HCT116 (cell line): Measurements from ENCODE around the gene PRSS22. TPM values are rescaled to one million over a fixed set of nuclear protein-coding genes. Genes with fewer than 3 reads are reported as not detected.

Source experiments
- ATAC-seq: fragments of 200-7000 bp; cut with Tn5 transposase; 2 replicates; pipeline ENCODE4 v1.9.1; 2020; ENCODE audit warnings: mild to moderate bottlenecking, moderate library complexity
- BruUV-seq: library from RNA; stranded (reverse); fragments of 400-500 nt; replicated peaks from 2 replicates; lab custom pipeline; 2021; lab: Mats Ljungman, UMichigan
- CTCF ChIA-PET: fragments of 300-600 bp; sonication (Branson Sonifier 250); formaldehyde crosslinking; loops from one replicate; lab custom pipeline; 2021; ENCODE audit warnings: antibody characterized with exemption; lab: Charles Lee
- POLR2A ChIA-PET: fragments of 300-600, 350-600 bp; sonication (Branson Sonifier 250); formaldehyde crosslinking; loops from one replicate; lab custom pipeline; 2021; ENCODE audit warnings: antibody characterized with exemption; lab: Charles Lee
- RAD21 ChIA-PET, 2 experiments: fragments of 300-600 bp; sonication (Branson Sonifier 250); formaldehyde crosslinking; loops; one replicate each; lab custom pipeline; 2023; ENCODE audit warnings: low total read pairs in 2 of 2; ENCODE audit not compliant: uncharacterized antibody in 2 of 2, unreplicated experiment in 2 of 2, low non-redundant PET in 1 of 2; lab: Charles Lee
- DNase-seq: peaks from one replicate; pipeline ENCODE4 v3.0.0-alpha.2; 2010; ENCODE audit warnings: low read depth, low spot score
- H2AFZ ChIP-seq: fragments of 200-600 bp; shearing (Covaris generic), sonication (generic); 2 replicates; pipeline ENCODE4 v1.6.1; 2017; ENCODE audit warnings: low read depth, mixed run types, mixed read lengths, antibody characterized with exemption, low read length; ENCODE audit not compliant: poor library complexity, severe bottlenecking
- H3K27ac ChIP-seq: 2 replicates; pipeline ENCODE4 v1.5.1; 2012; ENCODE audit warnings: low read depth, low read length
- H3K27me3 ChIP-seq: fragments of 200-600 bp; sonication (generic); 2 replicates; pipeline ENCODE4 v1.6.1; 2016; ENCODE audit warnings: mixed run types, low read length, mixed read lengths; ENCODE audit not compliant: insufficient read depth
- H3K36me3 ChIP-seq, 2 experiments: fragments of 200-500 bp in 1 of 2; fragments of 200-600 bp in 1 of 2; sonication (Bioruptor generic) in 1 of 2; sonication (generic) in 1 of 2; 2 replicates each; pipeline versions ENCODE4 v1.5.1 to v1.6.1; 2014 to 2016; ENCODE audit warnings: low read length in 2 of 2, inconsistent platforms in 1 of 2, mixed read lengths in 1 of 2, mixed run types in 1 of 2; ENCODE audit not compliant: insufficient read depth in 2 of 2, control insufficient read depth in 1 of 2
- H3K4me1 ChIP-seq, 2 experiments: fragments of 200-600 bp in 1 of 2; sonication (generic) in 1 of 2; 2 replicates each; pipeline versions ENCODE4 v1.5.1 to v1.6.1; 2012 to 2017; ENCODE audit warnings: low read length in 2 of 2, inconsistent platforms in 1 of 2, mild to moderate bottlenecking in 1 of 2, mixed read lengths in 1 of 2, mixed run types in 1 of 2, moderate library complexity in 1 of 2; ENCODE audit not compliant: insufficient read depth in 2 of 2, control insufficient read depth in 1 of 2
- H3K4me2 ChIP-seq: fragments of 200-600 bp; sonication (generic); 2 replicates; pipeline ENCODE4 v1.6.1; 2017; ENCODE audit warnings: mixed run types, low read length, mixed read lengths
- H3K4me3 ChIP-seq, 2 experiments: fragments of 200-600 bp in 1 of 2; sonication (generic) in 1 of 2; replicated peaks in 1 of 2; 2 replicates each; pipeline ENCODE4 v1.5.1; 2011 to 2016; ENCODE audit warnings: low read length in 2 of 2, control low read depth in 1 of 2, low read depth in 1 of 2, mild to moderate bottlenecking in 1 of 2, mixed read lengths in 1 of 2, mixed run types in 1 of 2
- H3K79me2 ChIP-seq: fragments of 200-600 bp; sonication (generic); 2 replicates; pipeline ENCODE4 v1.6.1; 2017; ENCODE audit warnings: mild to moderate bottlenecking, mixed run types, low read length, moderate library complexity, mixed read lengths; ENCODE audit not compliant: insufficient read depth
- H3K9ac ChIP-seq: fragments of 200-600 bp; sonication (generic); 2 replicates; pipeline ENCODE4 v1.6.1; 2016; ENCODE audit warnings: low read length, mixed read lengths
- H3K9me2 ChIP-seq: fragments of 200-600 bp; sonication (generic), shearing (Covaris generic); 2 replicates; pipeline ENCODE4 v1.6.1; 2017; ENCODE audit warnings: mixed run types, mild to moderate bottlenecking, moderate library complexity; ENCODE audit not compliant: insufficient read depth
- H3K9me3 ChIP-seq, 2 experiments: fragments of 200-500 bp in 1 of 2; fragments of 200-600 bp in 1 of 2; sonication (Bioruptor generic) in 1 of 2; sonication (generic) in 1 of 2; 2 replicates each; pipeline ENCODE4 v1.6.1; 2014 to 2017; ENCODE audit warnings: low read length in 2 of 2, mixed read lengths in 2 of 2, inconsistent platforms in 1 of 2, low read depth in 1 of 2, mild to moderate bottlenecking in 1 of 2, mixed run types in 1 of 2, moderate library complexity in 1 of 2; ENCODE audit not compliant: control insufficient read depth in 1 of 2, insufficient read depth in 1 of 2
- H4K20me1 ChIP-seq: fragments of 200-600 bp; sonication (generic), shearing (Covaris generic); 2 replicates; pipeline ENCODE4 v1.6.1; 2017; ENCODE audit warnings: mixed run types, mild to moderate bottlenecking, moderate library complexity; ENCODE audit not compliant: insufficient read depth
- ATF3 ChIP-seq: IDR thresholded peaks from 2 replicates; pipeline ENCODE4 v1.6.1; 2012
- CBX3 ChIP-seq: IDR thresholded peaks from 2 replicates; pipeline ENCODE4 v1.6.1; 2012; ENCODE audit warnings: low read depth
- CEBPB ChIP-seq: IDR thresholded peaks from 2 replicates; pipeline ENCODE4 v1.6.1; 2012; ENCODE audit warnings: low read depth
- CTCF ChIP-seq, 3 experiments: fragments of 200-600 bp in 1 of 3; sonication (generic) in 1 of 3; IDR thresholded peaks in 2 of 3; conservative IDR thresholded peaks in 1 of 3; 2 replicates each; pipeline ENCODE4 v1.5.1; 2012 to 2017; ENCODE audit warnings: low read depth in 2 of 3, low read length in 2 of 3, antibody characterized with exemption in 1 of 3, borderline replicate concordance in 1 of 3, control low read depth in 1 of 3, mild to moderate bottlenecking in 1 of 3, mixed read lengths in 1 of 3, mixed run types in 1 of 3, moderate library complexity in 1 of 3; ENCODE audit not compliant: insufficient read depth in 1 of 3
- ELF1 ChIP-seq: IDR thresholded peaks from 2 replicates; pipeline ENCODE4 v1.6.1; 2012; ENCODE audit warnings: low read depth, borderline replicate concordance
- EZH2 ChIP-seq: fragments of 200-600 bp; sonication (generic); IDR thresholded peaks from 2 replicates; pipeline ENCODE4 v1.6.1; 2017; ENCODE audit warnings: antibody characterized with exemption, mixed run types
- FOSL1 ChIP-seq: IDR thresholded peaks from 2 replicates; pipeline ENCODE4 v1.6.1; 2012; ENCODE audit warnings: low read depth
- JUND ChIP-seq: IDR thresholded peaks from 2 replicates; pipeline ENCODE4 v1.6.1; 2012
- MAX ChIP-seq: IDR thresholded peaks from 2 replicates; pipeline ENCODE4 v1.6.1; 2012
- RAD21 ChIP-seq: IDR thresholded peaks from 2 replicates; pipeline ENCODE4 v1.6.1; 2012; ENCODE audit warnings: low read depth, mild to moderate bottlenecking
- REST ChIP-seq: IDR thresholded peaks from 2 replicates; pipeline ENCODE4 v1.6.1; 2012; ENCODE audit warnings: low read depth
- SP1 ChIP-seq: IDR thresholded peaks from 2 replicates; pipeline ENCODE4 v1.6.1; 2012; ENCODE audit warnings: low read depth
- SRF ChIP-seq: IDR thresholded peaks from 2 replicates; pipeline ENCODE4 v1.6.1; 2012; ENCODE audit warnings: low read depth
- TCF7L2 ChIP-seq: IDR thresholded peaks from 2 replicates; pipeline ENCODE4 v1.7.0; 2011; ENCODE audit warnings: borderline replicate concordance, inconsistent platforms; ENCODE audit not compliant: insufficient read depth, insufficient read length; ENCODE audit errors: extremely low read depth
- YY1 ChIP-seq: IDR thresholded peaks from 2 replicates; pipeline ENCODE4 v1.6.1; 2011; ENCODE audit warnings: low read length, low read depth, moderate library complexity, mild to moderate bottlenecking; ENCODE audit not compliant: insufficient replicate concordance; ENCODE audit errors: extremely low read depth
- ZBTB33 ChIP-seq: IDR thresholded peaks from 2 replicates; pipeline ENCODE4 v1.6.1; 2011; ENCODE audit warnings: mild to moderate bottlenecking, low read length, moderate library complexity; ENCODE audit not compliant: insufficient replicate concordance; ENCODE audit errors: extremely low read depth
- ZFX ChIP-seq: fragments of 450-650 bp; IDR thresholded peaks from 2 replicates; pipeline ENCODE4 v1.6.1; 2017
- ZNF274 ChIP-seq: fragments of 200-500 bp; sonication (Bioruptor generic); IDR thresholded peaks from 2 replicates; pipeline ENCODE4 v1.6.1; 2014; ENCODE audit warnings: mild to moderate bottlenecking, low read depth, low read length, inconsistent platforms
- intact Hi-C: fragments of 100-400 bp; cut with micrococcal nuclease; formaldehyde crosslinking; loops from 2 replicates; pipeline ENCODE4 v1.10.0; 2022
- total RNA-seq: library from RNA; stranded (reverse); gene quantifications from one replicate; pipeline ENCODE4 v1.2.1, GENCODE V29; 2021; ENCODE audit not compliant: unreplicated experiment

The PRSS22 gene
- total RNA-seq, 1 experiment from 2014 or later: 20.2 TPM

GRCh38 chr16:2814551-2815298 is 43.2 kb downstream of the PRSS22 start:
- Histone ChIP-seq H3K4me1 (peaks cover 3 to 7% of the 10 kb centered on the region in 2 experiments; a peak in 1 of 4 replicates), H3K36me3 (no peaks in the 10 kb centered on the region), H4K20me1 (no peaks in the 10 kb centered on the region), H3K4me3 (no peak overlapping the region), H3K4me2 (no peak overlapping the region), H3K9me2 (no peaks in the 10 kb centered on the region), H3K9me3 (no peaks in the 10 kb centered on the region), H2AFZ (no peak overlapping the region), H3K27me3 (no peaks in the 10 kb centered on the region), H3K9ac (no peak overlapping the region), H3K79me2 (no peaks in the 10 kb centered on the region), H3K27ac (no peak overlapping the region)
- ChIA-PET CTCF (interaction anchor here (0.8 kb wide), 1 partner anchor 25 kb away, joined by 3 read pairs; no protein-coding TSS in a partner anchor), POLR2A (no interaction called here), RAD21 (no interaction called here)
- intact Hi-C loops: no loop called here
- no TSS peak for BruUV-seq
- ATAC-seq (no peak), DNase-seq (no peak)
- TF ChIP-seq YY1: no peak
- TF ChIP-seq SP1: no peak
- TF ChIP-seq TCF7L2: no peak
- no peak for TF ChIP-seq ATF3
- TF ChIP-seq CEBPB: no peak
- no peak for TF ChIP-seq ELF1
- no peak for TF ChIP-seq FOSL1
- no peak for TF ChIP-seq ZFX
- no peak for TF ChIP-seq REST
- TF ChIP-seq SRF: no peak
- TF ChIP-seq EZH2: no peak
- no peak for TF ChIP-seq CTCF (IDR thresholded peaks at IDR 0.05 in 2 of 3, conservative IDR thresholded peaks at IDR 0.05 in 1 of 3; ENCODE audit: borderline replicate concordance in 1 of 3, insufficient read depth in 1 of 3, low read depth in 2 of 3, low read length in 2 of 3)
- no peak for TF ChIP-seq MAX
- TF ChIP-seq CBX3: no peak
- TF ChIP-seq RAD21: no peak
- no peak for TF ChIP-seq ZNF274
- TF ChIP-seq JUND: no peak
- TF ChIP-seq ZBTB33: no peak
